Stimulated activated CD4-positive, alpha-beta T cell treated with anti-CD3 and anti-CD28 coated beads, Interleukin-1b, Interleukin-23, amount 100 ng/mL, for 4 hours (primary cell): ENCODE measurements around the gene KDM4C.
"Not testable (repeated sequence)": the region's sequence is repeated elsewhere in the genome, so short reads cannot be mapped to it uniquely, and the experiment has no call there.

Experiments used
- DNase-seq, 2 donors: peaks; one replicate each; pipeline ENCODE4 v3.0.0-alpha.2; 2020; ENCODE audit warnings: low read depth in 2 of 2

KDM4C gene

DNA sequence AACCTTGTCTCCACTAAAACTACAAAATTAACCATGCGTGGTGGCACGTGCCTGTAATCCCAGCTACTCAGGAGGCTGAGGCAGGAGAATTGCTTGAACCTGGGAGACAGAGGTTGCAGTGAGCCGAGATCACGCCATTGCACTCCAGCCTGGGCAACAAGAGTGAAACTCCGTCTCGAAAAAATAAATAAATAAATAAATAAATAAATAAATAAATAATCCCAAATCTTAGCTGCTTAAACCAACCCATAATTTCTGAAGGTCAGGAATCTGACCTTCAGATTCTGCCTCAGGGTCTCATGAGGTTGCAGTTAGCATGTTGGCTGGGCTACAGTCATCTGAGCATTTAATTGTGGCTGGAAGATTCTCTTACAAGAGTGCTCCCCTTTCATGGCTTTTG is 48.5 kb downstream of the KDM4C start:
- DNase-seq = not testable (repeated sequence)

DNA sequence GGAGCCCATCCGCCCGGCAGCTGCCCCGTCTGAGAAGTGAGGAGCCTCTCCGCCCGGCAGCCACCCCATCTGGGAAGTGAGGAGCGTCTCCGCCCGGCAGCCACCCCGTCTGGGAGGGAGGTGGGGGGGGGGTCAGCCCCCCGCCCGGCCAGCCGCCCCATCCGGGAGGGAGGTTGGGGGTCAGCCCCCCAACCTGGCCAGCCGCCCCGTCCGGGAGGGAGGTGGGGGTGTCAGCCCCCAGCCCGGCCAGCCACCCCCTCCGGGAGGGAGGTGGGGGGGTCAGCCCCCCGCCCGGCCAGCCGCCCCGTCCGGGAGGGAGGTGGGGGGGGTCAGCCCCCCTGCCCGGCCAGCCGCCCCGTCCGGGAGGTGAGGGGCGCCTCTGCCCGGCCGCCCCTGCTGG is 49.9 kb downstream of the KDM4C start:
- DNase-seq = not testable (repeated sequence)

DNA sequence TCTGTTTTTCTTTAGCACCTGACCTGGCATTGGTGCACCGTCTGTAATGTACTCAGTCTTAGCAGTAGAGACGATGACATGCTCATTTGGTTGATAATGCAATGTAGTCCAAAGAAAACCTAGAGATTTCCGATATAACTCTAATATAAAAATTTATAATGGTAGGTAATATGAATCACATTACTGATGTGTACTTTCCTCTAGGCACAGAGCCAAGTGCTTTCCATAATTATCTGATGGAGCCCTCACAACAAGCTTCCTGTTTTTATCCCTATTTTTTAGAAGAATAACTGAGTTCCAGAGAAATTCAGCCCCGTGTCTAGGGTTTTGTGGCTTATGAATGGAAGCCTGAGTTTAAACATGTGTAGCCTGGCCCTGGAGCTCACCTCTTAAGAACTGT is 53.7 kb downstream of the KDM4C start:
- no peak for DNase-seq

DNA sequence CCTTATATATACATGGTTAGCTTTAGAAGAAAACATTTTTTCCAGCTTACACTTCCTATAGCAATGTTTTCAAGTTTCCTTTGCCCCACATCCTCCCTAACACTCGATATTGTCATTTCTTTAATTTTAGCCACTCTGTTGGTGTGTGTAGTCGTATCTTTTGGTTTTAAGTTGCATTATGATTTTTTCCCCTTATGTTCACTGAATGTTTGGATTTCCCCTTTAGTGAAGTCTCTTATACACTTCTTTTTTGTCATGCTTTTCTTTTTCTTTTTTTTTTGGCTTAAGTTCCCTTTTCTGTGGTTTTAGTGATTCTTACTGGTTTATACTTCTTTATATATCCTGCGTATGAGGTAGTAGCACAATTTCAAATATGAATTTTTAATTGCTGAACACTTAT is 58.8 kb downstream of the KDM4C start:
- no peak for DNase-seq

DNA sequence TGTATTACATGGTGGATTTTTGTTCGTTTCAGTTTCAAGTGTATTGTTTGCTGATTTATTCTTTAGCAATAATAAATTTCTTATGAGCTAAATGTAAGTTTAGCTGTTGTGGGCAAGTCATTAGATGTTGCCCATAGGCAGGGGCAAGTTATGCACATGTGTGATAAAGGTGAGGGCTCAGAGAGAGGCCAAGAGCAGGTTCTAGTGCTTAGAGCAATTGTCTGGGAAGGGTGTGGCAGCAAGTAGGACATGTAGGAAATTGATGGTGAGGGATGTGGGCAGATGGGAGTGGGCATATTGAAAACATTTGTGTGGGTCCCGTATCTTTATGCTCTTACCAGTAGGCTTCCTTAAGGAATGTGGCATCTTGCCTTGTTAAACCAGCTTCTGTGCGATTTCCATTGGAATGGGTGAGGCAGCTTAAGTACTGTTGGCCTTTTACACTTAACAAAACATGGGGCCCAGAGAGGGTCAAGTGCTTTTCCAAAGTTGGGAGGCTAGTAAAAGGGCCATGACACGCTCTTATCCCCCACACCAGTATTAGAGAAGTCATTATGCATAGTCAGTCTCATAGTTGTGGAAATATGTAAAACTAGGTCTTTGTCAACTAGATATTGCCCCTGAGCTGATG is 60.6 kb downstream of the KDM4C start:
- DNase-seq = no peak

DNA sequence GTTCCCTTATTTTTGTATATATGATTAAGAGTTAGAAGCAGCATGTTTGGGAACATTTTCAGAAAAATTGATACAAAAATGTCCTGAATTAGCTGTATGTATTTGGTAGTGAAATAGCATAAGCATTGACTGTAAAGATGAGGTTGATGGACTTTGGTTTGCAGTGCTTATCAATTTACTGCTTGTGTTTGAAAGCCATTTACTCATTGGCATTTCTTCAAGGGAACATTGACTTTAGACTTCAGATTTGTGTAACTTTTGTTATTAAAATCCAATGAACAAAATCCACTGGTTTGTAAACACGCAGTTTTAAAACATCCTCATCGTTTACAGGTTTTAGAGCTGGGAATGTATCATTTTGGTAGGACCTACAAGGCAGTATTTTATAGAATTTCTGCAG is 61.3 kb downstream of the KDM4C start:
- DNase-seq = no peak

DNA sequence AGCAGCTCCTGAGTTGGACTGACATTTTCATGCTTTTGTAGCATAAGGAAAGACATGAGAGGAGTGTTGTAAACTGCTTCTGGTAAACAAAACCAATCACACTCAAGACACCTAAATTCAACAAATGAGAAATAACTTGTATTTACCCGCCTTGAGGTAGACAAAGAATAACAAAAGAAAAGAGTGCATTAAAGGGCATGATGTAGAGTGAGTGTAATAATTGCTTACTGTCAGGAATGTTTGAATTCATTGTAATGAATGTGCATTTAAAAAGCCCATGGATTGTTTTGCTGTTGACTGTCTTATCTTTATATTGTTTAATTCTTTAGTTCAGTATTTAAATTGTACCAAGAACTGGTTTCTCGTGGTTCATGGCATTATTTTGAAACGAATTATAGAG is 61.8 kb downstream of the KDM4C start:
- no peak for DNase-seq

DNA sequence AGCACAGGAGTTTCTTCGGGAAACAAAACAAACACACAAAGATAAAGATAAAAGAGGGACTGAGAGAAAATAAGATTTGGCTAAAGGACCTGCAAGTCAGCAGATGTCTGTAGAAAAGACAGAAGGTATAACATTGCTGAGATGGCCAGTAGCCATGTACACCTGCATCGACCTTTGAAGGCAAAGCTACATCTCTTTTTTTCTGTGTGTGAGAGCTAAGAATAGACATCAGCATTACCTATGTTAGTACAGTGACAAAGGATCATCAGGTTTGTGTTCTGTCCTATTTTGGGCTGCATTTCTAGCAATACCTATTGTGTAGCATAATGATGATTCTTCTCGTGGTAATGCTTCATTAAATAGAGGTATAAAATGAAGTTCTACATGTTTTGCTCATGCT is 64.9 kb downstream of the KDM4C start:
- DNase-seq = no peak

DNA sequence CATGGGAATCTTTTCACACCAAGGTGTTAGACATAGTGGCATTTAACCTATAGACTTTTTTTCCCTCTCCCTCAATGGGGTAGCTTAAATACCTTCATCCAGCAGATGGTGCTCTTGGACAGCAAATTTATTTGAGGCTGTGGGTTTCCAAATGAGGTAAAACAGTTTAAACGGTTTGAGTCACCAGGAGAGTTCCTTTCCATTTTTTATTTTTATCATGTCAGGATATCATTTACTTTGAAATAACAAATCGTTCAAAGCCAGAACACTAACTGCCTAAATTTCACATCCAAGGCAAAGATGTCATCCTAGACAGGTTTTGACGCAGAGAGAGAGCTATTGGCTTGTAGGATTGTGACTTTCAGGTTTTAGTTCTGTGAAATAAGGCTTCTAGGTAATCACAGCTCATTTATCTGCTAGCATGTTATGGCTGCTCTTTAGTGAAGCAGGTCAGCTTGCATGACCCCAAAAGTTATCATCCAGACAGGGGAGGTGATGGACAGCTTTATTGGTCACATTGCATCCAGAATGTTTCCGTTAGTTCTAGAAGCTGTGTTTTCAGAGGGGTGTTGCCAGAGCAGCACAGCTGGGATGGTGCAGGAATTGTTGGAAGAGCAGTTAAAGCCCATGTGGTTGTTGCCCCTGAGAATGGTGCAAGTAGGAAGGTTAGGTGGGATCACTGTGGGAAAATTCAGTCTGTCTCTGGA is 69.8 kb downstream of the KDM4C start:
- peak in 1 of 2 donors; percentile 20 for DNase-seq

DNA sequence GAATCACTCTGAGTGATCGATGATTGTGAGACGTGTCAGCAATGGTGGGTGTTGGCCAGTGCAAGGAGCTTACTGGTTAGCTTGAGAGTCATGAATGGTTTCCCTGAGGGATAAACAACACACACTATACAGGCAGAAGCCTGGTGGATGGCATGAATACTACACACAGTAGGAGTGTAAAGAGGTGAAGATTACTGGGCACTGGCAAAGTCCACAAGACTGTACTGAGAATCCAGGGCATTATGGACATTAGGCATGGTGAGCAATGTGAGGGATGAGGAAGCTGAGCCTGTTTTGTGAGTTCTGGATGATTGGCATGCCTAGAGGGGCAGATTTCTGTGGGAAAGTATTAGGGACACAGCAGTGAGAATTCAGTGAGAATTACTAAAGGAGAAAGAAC is 71.3 kb downstream of the KDM4C start:
- no peak for DNase-seq

DNA sequence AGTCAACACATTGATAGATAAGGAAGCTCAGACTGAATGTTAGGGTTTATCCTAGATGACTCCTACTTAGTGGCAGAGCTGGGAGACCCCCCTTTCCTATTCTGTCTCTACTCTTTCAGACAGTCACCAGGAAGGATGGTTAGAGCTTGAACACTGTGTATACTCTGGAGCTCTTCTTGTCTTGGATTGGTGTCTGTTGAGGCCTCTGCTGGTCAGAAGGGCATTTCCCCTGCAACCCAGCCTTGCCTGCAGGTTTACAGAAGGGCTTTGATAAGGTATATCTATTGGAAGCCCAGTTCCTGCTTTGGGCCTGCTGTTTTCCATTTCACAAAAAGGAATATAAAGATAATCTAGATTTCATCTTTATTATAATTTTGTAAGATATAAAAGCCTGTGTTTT is 71.8 kb downstream of the KDM4C start:
- DNase-seq = no peak

DNA sequence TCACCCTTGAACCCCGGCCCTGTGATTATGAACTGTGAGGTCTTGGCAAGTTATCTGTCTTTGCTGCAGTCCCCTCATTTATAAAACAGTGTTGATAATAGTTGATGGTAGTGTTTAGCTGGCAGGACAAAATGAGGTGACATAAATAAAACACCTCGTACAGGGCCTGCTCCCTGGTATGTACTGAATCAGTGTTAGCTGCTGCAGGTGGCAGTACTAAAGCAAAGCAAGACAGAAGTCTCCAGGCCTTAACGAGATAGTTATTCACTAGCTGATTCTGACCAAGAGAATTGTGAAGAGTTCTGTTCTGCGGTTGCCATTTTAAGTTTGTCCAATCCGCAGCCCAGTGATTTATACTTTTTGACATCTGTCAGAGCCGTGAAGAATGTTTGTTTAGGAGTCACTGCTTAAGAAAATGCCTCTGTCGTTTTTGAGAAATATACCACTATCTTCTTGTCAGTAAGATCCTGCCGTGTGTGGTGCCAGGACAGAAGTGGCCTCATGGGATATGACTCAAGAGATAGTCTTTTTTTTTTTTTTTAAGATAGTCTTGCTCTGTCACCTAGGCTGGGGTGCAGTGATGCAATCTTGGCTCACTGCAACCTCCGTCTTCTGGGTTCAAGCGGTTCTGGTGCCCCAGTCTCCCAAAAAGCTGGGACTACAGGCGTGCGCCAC is 75.9 kb downstream of the KDM4C start:
- DNase-seq = no peak

DNA sequence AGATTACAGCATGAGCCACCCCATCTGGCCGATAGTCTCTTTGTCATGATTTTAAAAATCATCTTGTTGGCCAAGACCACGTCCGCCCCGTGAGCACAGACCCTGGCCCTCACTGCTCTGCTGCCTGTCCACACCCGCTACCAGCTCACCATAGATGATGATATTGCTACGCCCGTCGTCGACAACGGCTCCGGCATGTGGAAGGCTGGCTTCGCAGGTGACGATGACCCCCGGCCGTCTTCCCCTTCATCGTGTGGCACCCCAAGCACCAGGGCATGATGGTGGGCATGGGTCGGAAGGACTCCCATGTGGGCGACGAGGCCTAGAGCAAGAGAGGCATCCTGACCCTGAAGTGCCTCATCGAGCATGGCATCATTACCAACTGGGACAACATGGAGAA is 76.5 kb downstream of the KDM4C start:
- no peak for DNase-seq

DNA sequence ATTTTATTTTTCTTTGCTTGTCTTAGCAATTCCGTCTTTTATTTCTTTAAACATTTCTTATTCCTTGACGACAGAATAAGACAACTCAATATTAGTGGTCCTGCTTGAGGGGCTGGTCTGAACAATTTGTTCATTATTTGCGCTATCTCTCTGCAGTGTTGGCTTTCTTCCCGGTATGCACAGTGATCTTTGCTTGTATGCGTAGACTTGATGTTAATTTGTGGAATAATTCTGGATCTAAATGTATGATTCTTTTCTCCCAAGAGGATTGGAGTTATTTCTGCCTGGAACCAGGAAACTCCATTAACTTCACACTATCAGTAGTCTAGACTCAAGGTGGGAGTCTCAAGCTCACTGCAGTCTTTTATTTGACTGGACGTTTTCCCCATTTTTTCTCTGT is 80.4 kb downstream of the KDM4C start:
- no peak for DNase-seq

DNA sequence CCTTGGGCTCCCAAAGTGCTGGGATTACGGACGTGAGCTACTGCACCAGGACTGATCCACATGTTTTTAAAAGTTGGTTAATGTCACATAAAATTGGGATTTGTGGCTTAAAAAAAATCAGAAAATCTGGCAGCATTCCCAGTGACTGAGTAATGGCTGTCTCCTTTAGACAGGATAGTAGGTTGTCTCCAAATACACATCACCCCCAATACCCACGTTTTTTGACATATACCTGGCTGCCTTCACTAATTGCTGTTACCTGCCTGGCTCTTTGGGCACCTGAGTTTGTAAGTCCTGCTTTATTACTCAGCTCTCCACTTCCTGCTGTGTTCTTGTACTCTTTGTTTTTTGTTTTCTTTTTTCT is 84.8 kb downstream of the KDM4C start:
- DNase-seq = no peak

DNA sequence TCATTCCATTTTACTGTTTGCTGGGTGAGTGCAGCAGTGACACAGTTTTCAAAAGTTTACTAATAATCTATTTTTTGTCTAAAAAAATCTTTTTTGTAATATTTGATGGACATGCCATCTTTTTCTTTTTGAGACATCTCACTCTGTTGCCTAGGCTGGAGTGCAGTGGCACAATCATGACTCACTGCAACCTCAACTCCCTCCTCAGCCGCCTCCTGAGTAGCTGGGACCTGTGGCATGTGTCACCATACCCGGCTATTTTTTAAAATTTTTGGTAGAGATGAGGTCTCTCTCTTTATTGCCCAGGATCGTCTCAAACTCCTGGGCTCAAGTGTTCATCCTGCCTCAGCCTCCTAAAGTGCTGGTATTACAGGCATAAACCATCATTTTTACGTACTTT is 86.0 kb downstream of the KDM4C start:
- no peak for DNase-seq

DNA sequence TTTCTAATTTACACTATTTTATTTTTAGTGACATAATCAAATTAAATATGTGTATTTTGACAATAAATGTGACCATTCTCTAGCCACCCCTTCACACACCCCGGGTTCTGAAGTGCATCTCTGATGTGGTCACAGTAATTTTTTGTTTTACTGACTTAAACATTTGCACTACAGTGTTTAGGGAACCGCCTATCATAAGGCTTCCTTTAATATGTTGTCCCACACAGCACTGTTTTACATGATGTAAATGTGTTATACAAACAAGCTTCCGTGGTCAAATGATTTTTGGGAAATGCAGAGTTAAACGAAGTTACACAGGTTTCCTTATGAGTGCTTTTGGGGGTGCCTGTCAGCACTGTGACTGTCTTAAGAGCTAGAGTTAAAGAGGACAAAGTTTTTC is 86.5 kb downstream of the KDM4C start:
- DNase-seq = no peak

DNA sequence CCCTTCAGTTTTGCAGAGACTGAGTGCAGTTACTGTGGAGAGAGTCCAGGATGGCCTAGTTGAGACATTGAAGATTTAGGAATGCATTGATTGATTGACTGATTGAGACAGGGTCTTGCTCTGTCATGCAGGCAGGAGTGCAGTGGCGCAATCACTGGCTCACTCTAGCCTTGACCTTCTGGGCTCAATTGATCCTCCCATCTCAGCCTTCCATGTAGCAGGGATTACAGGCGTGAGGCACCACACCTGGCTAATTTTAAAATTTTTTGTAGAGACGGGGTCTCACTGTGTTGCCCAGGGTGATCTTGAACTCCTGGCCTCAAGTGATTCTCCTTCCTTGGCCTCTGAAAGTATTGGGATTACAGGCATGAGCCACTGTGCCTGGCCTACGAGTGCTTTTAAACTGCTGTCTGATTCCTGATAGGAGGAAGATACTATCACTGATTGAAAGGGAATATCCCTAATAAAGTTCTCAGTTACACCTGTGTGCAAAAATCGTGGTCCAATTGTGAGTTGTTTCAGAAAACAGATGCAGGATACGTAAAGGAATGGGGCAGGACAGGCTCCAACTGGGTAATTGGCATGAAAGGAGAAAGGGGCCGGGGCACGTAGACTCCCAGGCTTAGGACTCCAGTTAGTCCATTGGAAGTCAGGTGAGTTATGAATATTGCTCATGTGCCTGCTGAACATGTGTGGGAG is 87.5 kb downstream of the KDM4C start:
- no peak for DNase-seq

DNA sequence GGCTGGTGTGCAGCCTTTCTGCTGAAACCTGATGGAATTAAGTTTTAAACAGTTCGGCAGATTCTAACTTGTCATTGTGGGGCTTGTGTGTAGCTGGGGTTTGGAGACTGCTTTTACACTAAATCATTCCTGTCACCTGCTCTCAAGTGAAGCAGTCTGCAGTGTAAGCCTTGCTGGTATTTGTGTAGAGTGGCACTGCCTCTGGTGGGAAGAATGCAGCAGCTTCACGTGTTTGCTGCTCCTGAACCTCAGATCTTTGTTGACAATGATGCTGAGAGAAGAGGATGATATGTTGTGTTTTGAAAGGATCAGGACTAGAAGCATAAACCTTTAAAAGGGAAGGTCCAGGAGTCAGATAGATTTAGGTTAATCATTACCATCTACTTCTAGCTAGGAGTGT is 88.1 kb downstream of the KDM4C start:
- no peak for DNase-seq

DNA sequence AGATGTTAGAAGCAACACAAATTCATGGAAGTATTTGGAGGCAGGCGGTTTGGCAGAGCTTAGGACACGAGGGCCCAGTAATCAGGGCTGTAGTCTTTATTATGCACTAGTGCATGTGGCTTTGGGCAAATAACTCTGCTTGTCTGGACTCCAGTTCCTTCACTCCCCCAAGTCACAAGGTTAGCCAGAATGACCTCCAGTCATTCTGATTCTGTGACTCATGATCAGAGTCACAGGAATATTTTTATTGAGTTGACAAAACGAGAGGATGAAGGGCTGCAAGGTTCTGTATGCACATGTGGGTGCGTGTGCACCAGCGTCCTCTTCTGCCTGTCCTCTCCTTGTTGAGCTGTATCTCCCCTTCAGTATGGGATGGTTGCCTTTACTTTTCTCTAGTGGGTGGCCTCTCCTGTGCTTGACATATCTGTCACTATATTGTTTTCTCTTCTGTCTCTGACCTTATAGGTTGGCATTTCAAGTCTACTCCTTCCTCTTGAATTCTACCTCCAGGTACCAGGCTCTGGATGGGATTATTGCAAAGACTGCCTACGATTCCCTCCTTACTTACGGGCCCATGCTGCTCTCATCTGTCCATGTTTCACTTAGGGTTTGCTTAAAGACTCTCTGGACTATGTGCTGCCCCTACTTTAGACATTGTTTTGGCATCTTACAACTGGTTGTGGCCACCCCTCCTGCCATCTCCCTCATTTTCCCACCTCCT is 94.6 kb downstream of the KDM4C start:
- no peak for DNase-seq

DNA sequence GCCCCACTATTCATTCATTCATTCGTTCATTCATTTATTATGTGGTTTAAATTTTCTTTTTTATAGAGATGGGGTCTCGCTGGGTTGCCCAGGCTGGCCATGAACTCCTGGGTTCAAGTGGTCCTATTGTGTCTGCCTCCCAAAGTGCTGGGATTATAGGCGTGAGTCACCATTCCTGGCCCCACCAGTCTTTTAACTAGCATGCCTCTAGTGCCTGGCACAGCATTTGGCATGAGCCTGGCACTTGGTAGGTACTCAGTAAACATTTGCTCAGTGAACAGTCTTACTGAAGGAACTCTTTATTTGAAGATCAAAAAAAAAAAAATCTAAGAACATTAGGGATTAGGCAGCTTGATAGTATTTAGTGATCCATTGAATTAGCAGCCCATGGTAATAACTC is 98.1 kb downstream of the KDM4C start:
- no peak for DNase-seq

DNA sequence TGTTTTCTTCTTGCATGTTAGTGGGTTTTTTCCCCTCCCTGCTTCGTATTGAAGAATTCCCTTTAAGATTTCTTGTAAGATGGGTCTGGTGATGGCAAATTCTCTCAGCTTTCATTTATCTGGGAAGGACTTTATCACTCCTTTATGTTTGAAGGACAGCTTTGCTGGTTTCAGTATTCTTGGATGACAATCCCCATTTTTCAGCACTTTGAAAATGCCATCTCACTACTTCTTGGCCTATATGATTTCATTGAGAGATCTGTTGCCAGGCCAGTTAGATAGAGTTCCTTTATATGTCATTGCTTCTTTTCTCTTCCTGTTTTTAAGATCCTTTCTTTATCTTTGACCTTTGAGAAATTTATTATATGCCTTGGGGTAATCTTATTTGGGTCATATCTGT is 106.3 kb downstream of the KDM4C start:
- DNase-seq = no peak
